B cell (primary cell): ENCODE results near the gene KDELR1.

ENCODE experiments used
- CTCF ChIP-seq: fragments of 200-600 bp; IDR thresholded peaks from one replicate; pipeline ENCODE4 v1.8.0; 2022; ENCODE audit warnings: antibody characterized with exemption, mild to moderate bottlenecking
- EZH2 ChIP-seq: IDR thresholded peaks from 2 replicates; pipeline ENCODE4 v1.6.1; 2012; ENCODE audit warnings: borderline replicate concordance, low read depth, mild to moderate bottlenecking, moderate library complexity, low read length; ENCODE audit not compliant: insufficient read depth, poor library complexity, severe bottlenecking

GRCh38 chr19:48332662-48333466 is 58.5 kb downstream of the KDELR1 start:
- no peak for TF ChIP-seq CTCF
- no peak for TF ChIP-seq EZH2
